ENCODE data around the gene MCM9. TPM values are rescaled to one million over a fixed set of nuclear protein-coding genes. Genes with fewer than 3 reads are reported as not detected.

The MCM9 gene
- total RNA-seq, 1 experiment from 2014 or later: 18.6 TPM

GRCh38 chr6:118789419-118789818, 145.5 kb downstream of the MCM9 start:
- H3K14ac ChIP-seq (ENCODE audit: insufficient read depth, low read length): no peak overlapping the region
- no peak overlapping the region for H3K23ac ChIP-seq (ENCODE audit: insufficient read length, low read depth, low read length)
- no peak overlapping the region for H2BK12ac ChIP-seq (ENCODE audit: insufficient read length, low read depth, low read length)
- H3K23me2 ChIP-seq (ENCODE audit: insufficient read length, low read depth, low read length, poor library complexity, severe bottlenecking): no peaks in the 10 kb centered on the region
- no peak overlapping the region for H4K5ac ChIP-seq (ENCODE audit: insufficient read length, low read depth, low read length)
- H3K27me3 ChIP-seq (ENCODE audit: insufficient read depth, low read length): no peaks in the 10 kb centered on the region
- no peaks in the 10 kb centered on the region for H3K79me2 ChIP-seq (ENCODE audit: insufficient read depth, low read length)
- no peak overlapping the region for H3K4me2 ChIP-seq (ENCODE audit: insufficient read depth, insufficient read length, low read length)
- H3T11ph ChIP-seq (ENCODE audit: low read length): no peak overlapping the region
- H3K56ac ChIP-seq (ENCODE audit: insufficient read length, low read depth, low read length): no peak overlapping the region
- no peak overlapping the region for H3K4ac ChIP-seq (ENCODE audit: low read depth, low read length)
- Mint-ChIP-seq H3K4me3 (no peak overlapping the region), H3K27ac (no peak overlapping the region), H3K4me1 (peaks cover 6 to 7% of the 10 kb centered on the region in 2 experiments; a peak in 3 of 4 replicates), H3K36me3 (ENCODE audit: insufficient read depth in 1 of 3, low read depth in 3 of 3) (peaks cover 0 to 8% (median 2%) of the 10 kb centered on the region in 3 experiments; a peak in 2 of 7 replicates), H3K27me3 (ENCODE audit: low read depth) (no peaks in the 10 kb centered on the region), H3K9me3 (peaks cover 5 to 6% of the 10 kb centered on the region in 2 experiments; a peak in 3 of 5 replicates)
- no peak overlapping the region for H2BK15ac ChIP-seq (ENCODE audit: low read depth, low read length)
- H3K18ac ChIP-seq (ENCODE audit: insufficient read length, low read depth, low read length): no peak overlapping the region
- no peak overlapping the region for H4K8ac ChIP-seq (replicated peaks; ENCODE audit: insufficient read length, low read depth, low read length)
- no peak for TF ChIP-seq CTCF (conservative IDR thresholded peaks at IDR 0.05)
- H3K79me1 ChIP-seq (ENCODE audit: insufficient read depth, low read depth, low read length, poor library complexity, severe bottlenecking): no peaks in the 10 kb centered on the region
- H2BK120ac ChIP-seq (ENCODE audit: low read depth, low read length, poor library complexity, severe bottlenecking): no peak overlapping the region
- no peak overlapping the region for H2AFZ ChIP-seq (ENCODE audit: low read length)
- no CpG with 5 or more reads among the region's 5 CpGs for WGBS (ENCODE audit: extremely low coverage, insufficient read length, low lambda C conversion rate)
- H3K27ac ChIP-seq (ENCODE audit: insufficient read length, low read depth, low read length): no peak overlapping the region
- no peak overlapping the region for H2AK5ac ChIP-seq (ENCODE audit: insufficient read length, low read length)
- H2BK5ac ChIP-seq (ENCODE audit: insufficient read length, low read length): no peak overlapping the region
- no peak overlapping the region for H3K9ac ChIP-seq (ENCODE audit: extremely low read depth, insufficient read length, low read length)
- no peaks in the 10 kb centered on the region for H3K9me3 ChIP-seq (ENCODE audit: control insufficient read depth, low read depth, low read length)
- no peak overlapping the region for H2BK20ac ChIP-seq (ENCODE audit: low read depth, low read length, poor library complexity, severe bottlenecking)
- H3K4me1 ChIP-seq (ENCODE audit: insufficient read depth, low read length): no peaks in the 10 kb centered on the region; the same call in 1 of the 2 replicates
- no peak overlapping the region for H4K91ac ChIP-seq (ENCODE audit: insufficient read length, low read depth, low read length)
- DNase-seq: peak; percentile 9
- H4K20me1 ChIP-seq (ENCODE audit: control insufficient read depth, insufficient read depth, insufficient read length): no peaks in the 10 kb centered on the region

All from H9 (cell line).